GM11168 (cell line): ENCODE measurements around the gene STXBP5L.
"Not testable (repeated sequence)": the region's sequence is repeated elsewhere in the genome, so short reads cannot be mapped to it uniquely, and the experiment has no call there.

Source experiments
- in situ Hi-C: fragments of 300-500 bp; cut with MboI; formaldehyde crosslinking; loops from one replicate; pipeline ENCODE4 v1.12.0; 2022; ENCODE audit warnings: low sequenced_read_pairs; ENCODE audit not compliant: unreplicated experiment

Gene STXBP5L

GRCh38 chr3:121411523-121411922 is 503.5 kb downstream of the STXBP5L start:
- in situ Hi-C loops = no loop called here

DNA sequence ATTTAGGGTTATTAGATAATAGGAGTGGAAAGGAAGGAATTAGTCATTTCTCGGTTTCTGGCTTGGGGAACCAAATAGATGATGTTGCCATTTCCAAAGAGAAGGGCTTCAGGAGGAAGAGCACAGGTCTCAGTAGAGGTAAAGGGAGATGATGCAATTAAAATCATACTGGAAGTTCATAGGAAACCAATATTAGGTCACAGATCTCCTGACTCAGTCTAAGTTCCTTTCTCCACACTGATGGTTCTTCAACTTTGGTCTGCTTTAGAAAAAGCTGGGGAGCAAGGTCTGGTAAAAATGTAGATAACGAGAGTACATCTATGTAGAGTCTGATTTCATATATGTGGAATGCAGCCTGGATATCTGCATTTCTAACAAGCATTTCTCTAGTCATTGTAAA is 506.9 kb downstream of the STXBP5L start:
- in situ Hi-C loops = no loop called here

DNA sequence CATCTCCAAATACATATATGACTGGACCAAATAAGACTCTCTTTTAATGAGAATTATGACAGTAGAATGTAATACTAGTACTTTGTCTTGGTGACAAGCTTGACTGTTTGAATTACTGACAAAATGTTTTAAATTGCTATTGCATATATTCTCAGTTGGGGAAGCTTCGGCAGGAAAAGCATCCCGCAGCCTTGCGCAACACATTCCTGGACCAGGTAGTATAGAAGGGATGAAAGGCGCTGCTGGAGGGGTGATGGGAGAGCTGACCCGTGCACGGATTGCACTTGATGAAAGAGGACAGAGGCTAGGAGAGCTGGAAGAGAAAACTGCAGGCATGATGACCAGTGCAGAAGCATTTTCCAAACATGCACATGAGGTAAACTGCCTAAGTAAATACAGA is 510.2 kb downstream of the STXBP5L start:
- in situ Hi-C loops = no loop called here

DNA sequence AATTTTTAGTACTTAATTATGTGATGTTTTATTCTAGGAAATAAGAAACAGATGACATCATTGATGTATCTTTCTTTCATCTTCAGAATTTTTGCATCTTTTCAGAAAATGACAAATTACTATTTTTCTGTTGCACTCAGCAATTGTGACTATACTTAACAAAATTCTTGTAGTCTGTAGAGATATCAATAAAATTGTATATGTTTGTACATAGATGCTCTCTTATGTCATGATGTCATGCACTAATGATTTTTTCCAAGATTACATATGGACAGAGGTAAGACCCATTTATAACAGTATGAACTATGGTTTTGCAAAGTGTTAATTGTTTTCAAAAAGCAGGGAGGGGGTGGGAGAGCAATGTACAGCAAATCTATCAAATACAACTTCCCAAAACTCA is 516.5 kb downstream of the STXBP5L start:
- in situ Hi-C loops = no loop called here

- in situ Hi-C loops = no loop called here
Measured at GRCh38 chr3:121430664-121431215, 522.7 kb downstream of the STXBP5L start.

DNA sequence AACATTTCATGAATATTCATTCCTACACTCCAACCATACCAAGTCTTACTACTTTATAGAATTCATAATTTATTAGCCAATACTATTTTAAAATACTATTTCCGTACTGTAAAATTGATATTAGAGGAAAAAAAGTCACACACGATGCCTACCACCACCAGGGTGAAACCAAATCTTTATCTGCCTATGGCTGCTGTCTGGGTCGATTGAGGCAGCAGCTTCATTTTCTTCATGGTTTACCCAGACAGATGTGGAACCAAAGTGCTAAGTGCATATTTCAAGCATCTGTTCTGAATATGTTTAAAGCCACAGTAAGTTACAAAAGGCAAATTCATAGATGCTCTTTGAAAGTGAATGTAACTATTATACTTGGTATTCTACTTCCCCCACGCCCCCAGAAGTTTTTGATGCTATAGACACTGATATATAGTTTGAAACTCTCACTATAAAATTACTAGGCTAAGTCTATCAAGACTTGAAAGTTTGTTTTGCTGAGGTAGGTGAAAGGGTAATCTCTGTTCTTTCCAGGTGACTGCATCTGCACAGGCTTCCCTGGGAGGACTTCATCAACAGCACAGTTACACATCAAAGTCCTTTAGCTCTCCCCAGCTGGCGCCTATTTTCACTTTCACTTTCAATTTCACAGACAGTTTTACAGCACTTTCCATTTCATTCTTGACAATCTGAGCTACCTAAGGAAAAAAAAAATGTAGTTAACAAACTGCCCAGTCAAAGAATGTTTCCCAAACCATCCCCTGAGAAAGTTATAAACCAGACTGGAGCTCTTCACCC is 523.9 kb downstream of the STXBP5L start:
- in situ Hi-C loops = no loop called here

DNA sequence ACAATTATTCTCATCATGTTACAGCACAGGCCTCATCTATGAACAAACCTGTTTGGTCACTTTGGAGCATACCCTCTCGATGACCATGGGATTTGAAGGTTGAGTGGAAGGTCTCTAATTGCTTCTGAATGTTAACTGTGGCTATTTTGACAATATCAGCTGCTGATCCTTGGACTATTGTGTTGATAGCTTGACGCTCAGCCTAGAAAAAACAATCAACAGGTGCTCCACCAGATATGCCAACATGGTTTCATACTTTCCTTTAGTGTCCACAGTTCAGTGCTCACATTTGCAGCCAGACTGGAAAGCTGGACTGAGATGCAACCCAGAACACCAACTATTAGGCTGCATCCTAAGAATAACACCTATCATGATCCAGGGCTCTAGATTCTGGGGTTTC is 528.1 kb downstream of the STXBP5L start:
- in situ Hi-C loops = no loop called here

GRCh38 chr3:121436641-121437040 is 528.6 kb downstream of the STXBP5L start:
- in situ Hi-C loops = no loop called here

DNA sequence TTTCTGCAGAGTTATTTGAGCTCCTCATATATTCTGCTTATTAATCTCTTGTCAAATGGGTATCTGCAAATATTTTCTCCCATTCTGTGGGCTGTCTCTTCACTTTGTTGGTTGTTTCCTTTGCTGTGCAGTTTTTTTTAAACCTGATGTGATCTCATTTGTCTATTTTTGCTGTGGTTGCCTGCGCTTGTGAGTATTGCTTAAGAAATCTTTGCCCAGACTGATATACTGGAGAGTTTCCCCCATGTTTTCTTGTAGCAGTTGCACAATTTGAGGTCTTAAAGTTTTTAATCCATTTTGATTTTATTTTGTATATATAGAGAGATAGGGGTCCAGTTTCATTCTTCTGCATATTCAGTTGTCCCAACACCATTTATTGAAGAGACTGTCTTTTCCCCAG is 535.5 kb downstream of the STXBP5L start:
- in situ Hi-C loops = no loop called here

GRCh38 chr3:121451752-121452151 is 543.7 kb downstream of the STXBP5L start:
- in situ Hi-C loops = not testable (repeated sequence)

- in situ Hi-C loops = no loop called here
Measured at GRCh38 chr3:121462565-121462964, 554.6 kb downstream of the STXBP5L start.

DNA sequence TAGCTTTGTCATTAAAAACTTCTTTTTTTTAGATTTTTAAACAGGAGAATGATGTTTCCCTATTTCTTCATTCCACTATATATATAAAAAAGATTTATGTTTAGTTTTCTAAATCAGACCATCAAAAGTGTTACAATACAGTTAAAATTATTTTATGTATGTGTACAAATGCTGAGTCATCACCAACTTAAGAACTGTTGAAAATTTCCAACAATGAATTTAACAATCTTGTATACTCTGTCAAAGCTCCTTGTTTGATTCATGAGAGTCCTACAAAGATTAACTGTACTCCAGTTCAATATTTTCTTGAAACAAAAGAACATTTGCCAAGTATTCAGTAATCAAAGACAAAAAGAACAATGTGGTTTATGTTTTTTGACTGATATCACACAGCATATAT is 555.7 kb downstream of the STXBP5L start:
- in situ Hi-C loops = no loop called here

- in situ Hi-C loops = no loop called here
Measured at GRCh38 chr3:121467085-121467484, 559.1 kb downstream of the STXBP5L start.

GRCh38 chr3:121473001-121473400 is 565.0 kb downstream of the STXBP5L start:
- in situ Hi-C loops = no loop called here
